NCI-H345 treated with DMSO at 0.1 percent for 48 hours (cell line): Measurements from ENCODE around the gene KRT82.
A peak's percentile ranks its signal among the peaks of the same experiment; 100 is the strongest.
"Not testable (repeated sequence)": the region's sequence is repeated elsewhere in the genome, so short reads cannot be mapped to it uniquely, and the experiment has no call there.

Experiments used
- DNase-seq: peaks from one replicate; lab custom pipeline; 2025; ENCODE audit not compliant: unreplicated experiment; lab: John Stamatoyannopoulos, UW

Gene KRT82

DNA sequence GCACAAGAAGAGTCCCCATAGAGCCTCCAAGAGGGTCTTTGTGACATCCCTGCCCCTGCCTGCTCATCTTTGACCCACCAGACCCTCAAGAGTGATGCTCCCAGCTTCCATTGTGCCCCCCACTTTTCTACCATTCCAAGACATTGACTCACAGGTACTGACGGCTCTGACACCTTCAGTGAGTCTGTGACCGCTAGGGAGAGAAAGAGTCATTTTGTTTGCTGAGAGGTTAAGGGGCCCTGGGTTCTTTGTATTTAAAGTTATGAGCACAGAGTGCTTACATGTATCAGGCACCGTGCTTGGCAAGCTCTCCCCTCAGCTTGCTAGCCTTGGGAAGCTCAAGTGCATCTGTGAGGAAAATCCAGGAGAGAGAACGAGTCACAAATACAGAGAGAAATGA, 7.1 kb upstream of the KRT82 start:
- no peak for DNase-seq

DNA sequence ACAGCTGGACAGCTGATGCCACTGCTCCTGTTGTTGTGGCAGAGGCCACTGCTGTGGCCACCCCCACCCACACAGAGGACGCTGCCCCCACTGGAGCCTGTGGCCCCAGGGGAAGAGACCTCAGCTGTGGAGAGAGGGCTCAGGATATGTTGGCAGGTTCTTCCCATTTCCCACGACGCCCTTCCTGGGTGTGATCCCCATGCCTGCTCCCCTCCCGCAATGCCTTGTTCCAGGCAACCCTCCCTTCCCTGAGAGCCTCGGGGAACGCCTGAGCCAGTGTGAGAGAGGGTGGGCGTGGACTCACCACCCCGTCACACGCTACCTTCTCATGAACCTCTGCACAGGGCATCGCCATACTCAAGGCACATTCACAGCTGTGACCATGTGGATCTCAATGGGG, 5.7 kb upstream of the KRT82 start:
- DNase-seq: no peak

DNA sequence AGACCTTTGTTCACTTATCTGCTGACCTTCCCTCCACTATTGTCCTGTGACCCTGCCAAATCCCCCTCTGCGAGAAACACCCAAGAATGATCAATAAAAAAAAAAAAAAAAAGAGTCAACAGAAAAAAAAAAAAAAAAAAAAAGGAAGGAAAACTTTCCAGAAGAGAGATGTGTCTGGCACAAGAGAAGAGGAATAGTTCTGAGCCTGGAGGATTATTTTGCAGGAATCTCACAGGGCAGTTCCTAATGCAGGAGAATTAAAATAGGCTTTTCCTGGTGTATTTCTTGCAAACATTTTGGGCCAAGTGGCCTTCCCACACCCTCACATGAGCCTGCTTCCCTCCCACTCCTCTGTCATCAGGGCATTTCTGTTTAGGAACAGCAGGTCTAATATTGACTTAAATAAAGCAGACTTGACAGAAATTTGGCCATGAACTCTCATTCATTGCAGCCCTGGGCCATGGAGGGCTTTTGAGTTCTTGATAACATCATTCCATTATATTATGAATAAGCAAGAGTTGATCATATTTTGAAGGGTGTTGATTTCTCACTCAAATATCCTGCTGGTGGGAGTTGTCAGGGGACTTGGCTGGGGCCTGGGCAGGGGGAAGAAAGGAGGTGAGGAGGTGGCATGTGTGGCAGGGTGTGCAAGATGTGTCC, 4.6 kb upstream of the KRT82 start:
- DNase-seq: not testable (repeated sequence)

DNA sequence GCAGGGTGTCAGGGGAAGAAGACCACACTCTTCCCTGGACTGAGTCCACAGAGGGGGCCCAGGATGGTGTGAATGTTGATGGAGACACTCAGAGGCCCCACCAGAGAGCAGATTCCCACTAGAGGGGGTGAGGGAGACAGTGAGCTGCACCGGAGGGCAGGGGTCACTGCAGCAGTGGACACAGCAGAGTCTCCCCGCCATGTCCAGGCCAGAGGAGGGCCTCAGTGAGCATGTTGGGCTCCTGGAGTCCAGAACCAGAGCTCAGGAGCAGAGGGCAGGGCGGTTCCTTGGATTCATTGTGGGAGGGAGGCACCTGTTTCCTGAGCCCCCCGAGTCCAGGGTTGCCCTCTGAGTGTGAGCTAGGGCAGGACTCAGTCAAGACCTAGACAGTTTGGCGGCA, 1.8 kb upstream of the KRT82 start:
- no peak for DNase-seq

DNA sequence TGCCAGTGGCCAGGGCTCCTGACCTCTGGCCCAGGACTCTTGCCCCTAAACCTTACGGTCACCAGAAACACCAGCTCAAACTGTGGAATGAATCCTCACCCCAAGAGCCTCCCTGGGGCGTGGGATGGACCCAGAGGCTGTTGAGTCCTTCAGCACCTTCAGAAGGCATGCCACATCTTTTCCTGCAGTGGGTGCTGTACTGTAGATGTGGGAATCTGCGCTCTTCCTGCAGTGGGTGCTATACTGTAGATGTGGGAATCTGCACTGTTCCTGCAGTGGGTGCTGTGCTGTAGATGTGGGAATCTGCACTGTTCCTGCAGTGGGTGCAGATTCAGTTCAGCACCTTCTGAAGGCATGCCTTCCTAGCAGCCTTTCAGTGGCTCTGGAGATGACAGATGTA, 1.2 kb downstream of the KRT82 start:
- DNase-seq: no peak

DNA sequence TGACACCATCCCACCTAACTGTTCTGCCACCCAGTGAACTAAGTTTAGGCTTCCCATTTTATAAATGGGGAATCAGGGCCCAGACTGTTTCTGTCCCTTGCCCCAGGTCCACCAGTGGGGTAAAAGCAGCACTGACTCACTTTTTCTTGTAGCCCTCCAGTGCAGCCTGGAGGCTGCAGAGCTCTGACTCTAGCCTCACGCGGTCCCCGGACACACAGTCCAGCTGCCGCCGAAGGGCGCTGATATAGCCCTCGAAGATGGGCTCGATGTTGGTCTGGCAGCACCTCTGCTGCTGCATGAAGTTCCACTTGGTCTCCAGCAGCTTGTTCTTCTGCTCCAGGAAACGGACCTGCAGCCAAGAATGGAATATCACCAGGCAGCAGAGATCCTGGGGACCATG, 2.6 kb downstream of the KRT82 start:
- DNase-seq: no peak

DNA sequence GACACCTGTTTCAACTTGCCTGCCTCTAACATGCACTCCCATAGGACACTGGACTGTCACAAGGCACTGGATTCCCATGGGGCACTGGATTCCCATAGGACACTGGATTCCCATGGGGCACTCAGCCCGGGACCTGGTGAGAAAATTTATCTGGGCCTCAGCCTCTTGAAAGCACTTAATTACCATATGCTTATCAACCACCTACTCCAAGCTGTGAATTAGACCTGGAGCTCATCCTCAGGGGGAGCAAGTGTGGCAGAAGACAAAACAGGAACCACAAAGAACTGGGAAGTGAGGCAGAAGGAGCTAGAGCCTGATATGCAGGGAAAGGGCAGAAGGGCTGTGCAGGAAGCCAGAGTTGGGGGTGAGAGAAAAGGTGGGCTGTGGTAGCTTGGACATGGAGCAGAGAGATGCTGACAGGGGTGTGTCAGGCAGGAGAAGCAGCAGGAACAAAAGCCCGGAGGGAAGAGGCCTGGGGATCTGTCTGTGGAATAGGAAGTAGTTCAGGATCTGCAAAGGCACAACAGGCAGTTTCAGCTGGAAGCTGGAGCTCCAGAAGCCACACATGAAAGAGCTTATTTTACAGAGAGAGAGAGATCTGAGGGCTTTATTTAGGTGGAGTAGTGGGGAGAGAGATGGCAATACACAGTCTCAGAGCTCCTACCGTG, 3.1 kb downstream of the KRT82 start:
- DNase-seq: no peak

DNA sequence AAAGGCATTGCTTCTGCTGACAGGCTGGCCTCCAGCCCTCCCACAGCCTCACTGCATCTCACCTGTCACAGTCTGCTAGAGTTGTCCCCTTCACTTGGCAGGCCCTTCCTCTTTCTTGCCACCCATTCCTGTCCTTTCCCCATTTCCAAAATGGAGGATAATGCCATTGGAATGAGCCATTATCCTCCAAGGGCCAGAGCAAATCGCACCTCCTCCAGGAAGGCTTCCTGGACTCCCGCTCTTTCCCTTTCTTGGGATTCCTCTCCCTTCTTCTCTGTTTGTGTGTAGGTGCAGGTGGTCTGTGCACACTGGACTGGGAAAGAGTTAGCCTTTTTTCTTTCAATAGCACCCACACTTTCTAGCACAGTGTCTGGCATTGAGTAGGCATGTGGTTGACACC, 3.8 kb downstream of the KRT82 start:
- DNase-seq: no peak

DNA sequence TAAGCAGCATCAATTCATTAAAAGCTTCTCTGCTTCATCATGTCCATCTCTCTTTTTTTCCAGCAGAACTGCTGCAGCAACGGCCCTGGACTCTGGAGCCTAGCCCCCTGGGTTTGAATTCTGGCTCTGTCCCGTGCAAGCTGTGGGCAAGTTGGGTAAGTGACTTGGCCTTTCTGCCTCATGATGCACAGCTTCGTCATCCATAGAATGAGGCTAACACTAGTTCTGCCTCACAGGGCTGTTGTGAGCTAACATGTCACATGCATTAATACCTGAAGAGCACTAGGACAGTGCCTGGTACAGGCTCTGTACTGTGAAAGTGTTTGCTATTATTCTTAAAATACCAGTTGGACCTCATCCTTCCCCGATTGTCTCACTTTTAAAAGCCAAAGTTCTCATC, 4.2 kb downstream of the KRT82 start:
- no peak for DNase-seq

DNA sequence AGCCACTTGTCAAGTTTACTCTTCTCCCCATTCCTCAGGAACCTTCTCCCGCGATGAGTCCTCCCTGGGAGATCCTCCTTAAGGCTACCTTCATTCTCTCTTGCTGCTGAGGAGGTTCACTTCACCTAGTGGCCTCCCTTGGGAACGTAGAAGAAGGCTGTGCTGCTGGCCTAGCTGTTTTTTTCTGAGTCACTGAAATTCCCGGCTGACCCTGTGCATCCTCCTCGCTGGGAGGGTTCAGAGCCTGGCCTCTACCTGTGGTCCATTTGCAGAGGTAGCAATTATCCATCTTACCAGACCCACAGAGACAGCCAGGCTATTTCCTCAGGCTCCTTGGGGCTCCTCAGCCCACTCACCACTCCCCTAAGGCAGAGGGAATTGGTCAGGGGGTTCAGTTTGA, 4.6 kb downstream of the KRT82 start:
- DNase-seq: no peak

DNA sequence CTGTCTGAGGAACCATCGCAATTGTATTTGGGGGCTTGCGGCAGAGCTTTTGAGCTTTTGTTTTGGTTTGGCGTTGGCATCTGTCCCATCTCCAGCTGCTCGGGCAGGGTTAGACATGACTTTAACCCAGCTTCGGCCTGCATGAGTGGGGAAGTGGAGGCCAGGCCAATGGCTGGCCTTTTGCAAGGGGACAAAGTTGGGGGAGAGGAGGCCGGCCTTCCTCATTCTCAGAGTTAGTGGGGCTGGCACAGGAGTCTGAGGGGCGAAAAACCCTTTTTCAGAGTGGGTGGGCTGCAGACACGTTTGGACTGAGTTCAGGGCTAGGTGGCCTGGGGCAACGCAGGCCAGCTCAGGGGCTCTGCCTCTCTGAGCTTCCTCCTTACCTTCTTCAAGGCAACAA, 5.2 kb downstream of the KRT82 start:
- no peak for DNase-seq

DNA sequence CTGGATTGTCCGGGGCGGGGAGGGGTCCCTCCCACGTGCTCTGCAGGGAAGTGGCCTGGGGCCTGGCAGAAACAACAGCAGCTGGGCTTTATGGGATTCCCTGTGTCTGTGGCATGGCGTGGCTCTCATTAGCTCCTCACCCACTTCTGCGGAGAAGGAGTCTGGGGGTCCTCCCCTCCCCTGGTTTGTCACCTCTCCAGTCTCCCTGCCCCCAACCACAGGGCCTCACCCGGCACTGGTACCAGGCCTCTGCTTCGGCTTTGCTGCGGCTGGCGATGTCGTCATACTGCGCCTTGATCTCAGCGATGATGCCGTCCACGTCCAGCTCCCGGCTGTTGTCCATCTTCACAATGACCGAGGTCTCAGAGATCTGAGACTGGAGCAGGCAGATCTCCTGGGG, 6.4 kb downstream of the KRT82 start:
- no peak for DNase-seq

DNA sequence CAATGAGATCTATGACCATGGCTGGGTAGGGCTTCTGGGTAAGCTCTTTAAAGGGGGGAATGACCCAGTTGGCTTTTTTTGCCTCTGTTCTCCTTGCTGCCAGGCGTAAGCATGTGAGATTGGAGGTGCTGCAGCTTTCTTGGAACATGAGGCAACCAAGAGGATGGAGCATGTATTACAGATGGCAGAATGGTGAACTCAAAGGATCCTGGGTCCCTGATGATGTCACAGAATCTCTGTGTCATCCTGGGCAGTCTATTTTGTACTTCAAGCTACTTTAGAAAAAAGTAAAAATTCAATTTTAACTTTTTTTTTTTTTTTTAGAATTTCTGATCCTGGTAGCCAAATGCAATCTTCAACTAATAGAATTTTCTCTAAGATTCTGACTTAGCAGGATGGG, 8.0 kb downstream of the KRT82 start:
- DNase-seq: no peak

DNA sequence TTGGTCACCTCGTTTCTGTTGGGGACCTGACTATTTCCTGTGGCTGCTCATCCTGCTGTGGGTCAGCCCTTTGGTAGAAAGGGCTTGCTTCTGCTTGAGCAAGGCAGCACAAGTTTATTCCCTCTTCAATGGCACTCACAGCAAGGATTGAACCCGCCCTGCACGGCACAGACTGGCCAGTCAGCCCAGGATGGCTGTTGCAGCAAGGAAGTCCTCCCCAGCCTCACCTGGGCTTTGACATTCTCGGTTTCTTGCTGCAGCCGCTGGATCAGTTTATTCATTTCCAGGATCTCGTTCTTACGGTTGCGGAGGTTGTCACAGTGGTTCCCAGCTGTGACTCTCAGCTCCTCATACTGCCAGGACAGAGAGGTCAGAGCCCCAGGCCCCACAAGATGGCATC, 9.5 kb downstream of the KRT82 start:
- no peak for DNase-seq

DNA sequence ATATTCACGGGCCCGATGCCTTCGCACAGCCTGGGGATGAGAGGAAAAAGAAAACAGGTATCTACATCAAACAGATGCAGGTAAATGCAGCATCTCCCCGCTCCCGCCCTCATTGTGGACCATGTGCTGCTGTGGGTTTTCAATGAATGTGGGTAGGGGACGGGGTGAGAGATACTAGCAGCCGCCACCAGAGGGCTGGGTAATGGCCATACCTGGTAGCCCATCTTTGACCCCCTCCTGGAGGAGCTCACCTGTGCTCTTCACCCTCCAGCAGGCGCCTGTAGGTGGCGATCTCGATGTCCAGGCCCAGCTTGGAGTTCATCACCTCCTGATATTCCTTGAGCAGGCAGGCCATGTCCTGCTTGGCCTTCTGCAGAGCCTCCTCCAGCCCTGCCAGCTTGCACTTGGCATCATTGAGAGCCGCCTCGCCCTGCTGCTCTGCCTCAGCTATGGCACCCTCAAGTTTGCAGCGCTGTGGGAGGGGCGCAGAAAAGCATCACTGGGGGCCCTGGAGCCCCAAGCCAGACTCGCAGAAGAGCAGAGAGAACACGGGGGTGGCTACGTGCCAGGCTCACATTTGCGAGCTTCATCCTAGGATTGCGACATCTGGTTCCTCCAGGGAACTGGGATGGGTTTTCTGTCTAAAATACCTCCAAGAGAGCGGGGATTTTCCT, 10.2 kb downstream of the KRT82 start:
- DNase-seq: no peak

DNA sequence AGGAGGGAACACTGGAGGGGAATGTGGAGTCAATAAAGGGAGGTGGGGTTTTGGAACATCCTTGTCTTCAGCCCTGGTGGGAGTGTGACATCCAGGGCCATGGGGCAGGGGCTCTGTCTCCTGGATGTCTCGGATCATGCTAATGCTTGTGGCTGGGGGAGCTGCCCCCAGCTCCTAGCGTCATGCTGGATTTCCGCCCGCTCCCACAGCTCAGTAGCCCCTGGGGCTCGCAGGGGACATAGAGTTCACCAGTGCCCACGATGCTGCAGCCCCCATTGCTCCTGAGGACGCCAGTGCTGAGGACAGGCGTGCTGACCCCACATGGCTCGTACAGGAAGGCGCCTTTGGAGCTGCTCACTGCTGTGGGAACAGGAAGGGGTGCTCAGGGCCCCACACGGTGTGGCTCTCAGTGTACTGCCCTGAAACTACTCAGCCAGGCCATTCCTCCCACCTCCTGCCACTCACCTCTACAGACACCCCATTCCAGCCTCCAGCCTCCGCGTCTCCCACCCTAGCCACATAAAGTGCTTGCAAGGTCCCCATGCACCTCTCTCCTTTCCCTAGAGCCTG, 11.2 kb downstream of the KRT82 start:
- no peak for DNase-seq

DNA sequence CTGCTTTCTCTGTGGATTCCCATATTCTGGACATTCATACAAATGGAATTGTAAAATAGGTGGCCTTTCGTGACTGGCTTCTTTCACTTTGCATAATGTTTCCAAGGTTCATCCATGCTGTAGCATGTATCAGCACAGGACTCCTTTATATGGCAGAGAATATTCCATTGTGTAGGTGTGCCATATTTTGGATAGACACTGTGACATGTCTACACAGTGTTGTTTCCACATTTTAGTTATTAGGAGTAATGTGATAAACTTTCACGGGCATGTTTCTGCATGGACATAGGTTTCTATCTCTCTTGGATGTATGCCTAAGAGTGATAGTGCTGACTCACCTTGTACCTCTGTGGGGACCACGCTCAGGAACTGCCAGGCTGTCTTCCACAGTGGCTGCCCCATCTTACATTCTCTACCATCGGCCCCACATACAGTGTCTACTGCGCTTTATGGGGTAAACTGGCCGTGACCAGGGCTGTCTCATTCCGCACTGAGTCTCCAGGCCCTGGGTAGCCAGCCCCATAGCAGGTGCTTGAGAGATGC, 13.6 kb downstream of the KRT82 start:
- no peak for DNase-seq

DNA sequence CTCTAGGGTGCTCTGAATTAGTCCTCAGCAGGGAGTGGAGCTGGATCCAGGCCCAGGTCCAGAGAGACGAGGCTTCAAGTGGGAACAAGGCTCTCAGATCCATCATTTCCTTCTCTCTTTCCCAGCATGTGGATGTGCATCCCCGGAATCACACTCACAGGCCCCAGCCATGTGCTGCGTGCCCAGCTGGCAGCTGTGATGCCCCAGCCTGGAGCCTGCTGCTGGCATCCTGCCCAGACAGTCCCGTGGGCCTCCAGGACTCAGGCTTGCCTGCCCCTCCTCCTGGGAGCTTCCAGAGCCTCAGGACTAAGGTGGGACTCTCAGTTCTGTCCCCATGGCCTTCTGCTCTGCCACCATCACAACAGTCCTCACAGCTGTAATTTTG, 14.5 kb downstream of the KRT82 start:
- DNase-seq: peak; percentile 89

DNA sequence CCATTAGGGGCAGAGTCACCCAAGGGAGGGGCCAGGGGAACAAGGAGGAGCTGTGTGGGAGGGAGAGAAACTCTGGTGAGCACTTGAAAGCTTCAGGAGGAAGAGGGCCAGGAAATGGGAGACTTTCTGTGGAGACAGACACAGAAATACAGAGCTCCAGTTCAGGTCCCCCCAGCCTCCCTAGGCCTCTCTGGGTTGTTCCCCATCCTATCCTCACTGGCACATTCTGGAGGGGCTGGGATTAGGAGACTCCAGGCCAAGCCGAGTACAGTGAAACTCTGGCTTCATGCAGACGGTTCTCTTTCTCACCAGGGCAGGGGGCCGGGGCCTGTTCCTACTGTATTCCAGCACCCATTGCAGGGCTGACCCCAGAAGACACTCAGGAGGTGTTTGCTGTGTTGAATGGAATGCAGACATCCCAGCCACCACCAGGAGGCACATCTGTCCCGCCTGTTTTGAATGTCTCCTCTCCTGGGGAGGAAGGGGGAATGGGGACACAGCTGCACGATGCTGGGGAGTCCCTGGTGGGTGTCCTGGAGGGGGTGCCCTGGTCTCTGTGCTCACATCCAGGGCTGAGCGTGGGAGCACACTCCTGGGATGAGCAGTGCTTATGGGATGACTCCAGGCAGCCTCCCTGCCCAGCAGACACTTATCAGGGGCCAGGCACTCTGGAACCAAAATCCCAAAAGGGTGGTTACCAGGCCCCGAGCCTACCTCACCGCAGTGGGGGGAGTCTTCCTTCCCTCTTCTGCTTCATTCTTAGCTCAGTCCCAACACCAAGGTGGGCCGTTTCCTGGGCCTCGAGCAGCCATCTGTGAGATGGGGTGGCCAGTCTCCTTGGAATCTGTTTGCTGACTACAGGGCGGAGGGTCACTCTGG, 15.2 kb downstream of the KRT82 start:
- DNase-seq: no peak

DNA sequence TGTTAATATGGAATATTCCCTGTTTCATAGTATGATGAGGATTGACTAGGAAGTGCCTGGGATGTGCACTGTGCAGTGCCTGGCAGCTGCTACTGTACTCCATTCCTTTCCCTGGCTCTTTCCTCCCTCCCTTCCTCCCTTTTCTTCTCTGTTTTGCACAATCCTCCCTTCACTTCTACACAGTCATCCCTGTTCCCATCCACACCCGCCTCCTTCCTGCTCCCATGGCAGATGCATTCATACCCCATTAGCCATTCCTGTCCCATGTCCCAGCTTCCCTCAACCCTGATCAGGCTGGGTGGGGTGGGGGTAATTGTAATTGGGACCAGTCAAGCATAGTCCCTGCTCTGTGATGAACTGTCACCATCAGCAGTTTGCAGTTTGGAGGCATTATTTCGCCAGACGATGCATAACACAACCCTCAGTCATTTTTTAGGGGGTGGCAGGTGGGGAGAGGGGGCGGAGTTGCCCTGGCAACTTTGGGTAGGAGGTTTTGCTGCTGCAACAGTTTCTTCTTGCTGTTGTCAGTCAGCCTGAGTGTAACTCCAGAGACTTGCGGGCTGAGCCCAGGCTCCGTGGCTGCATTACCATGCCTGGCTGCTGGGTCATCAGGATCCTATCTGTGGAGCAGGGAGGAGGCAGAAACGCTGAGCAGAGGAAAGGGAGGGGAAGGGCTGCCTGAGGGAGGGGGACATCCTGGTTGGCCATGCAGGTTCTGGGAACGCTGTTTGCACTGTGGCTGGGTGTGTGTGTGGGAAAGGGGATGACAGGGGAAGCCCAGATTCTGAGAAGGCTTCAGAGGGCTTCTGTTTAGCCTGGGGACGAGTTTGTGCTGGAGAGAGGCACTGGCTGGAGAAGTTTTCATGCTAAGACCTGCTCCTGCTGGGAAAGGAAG, 16.6 kb downstream of the KRT82 start:
- DNase-seq: no peak
